Stimulated activated CD8-positive, alpha-beta memory T cell treated with anti-CD3 and anti-CD28 coated beads, Interleukin-4, amount 100 ng/mL, for 24 hours (primary cell): ENCODE results near the gene MYZAP.
A peak's percentile ranks its signal among the peaks of the same experiment; 100 is the strongest.

Source experiments
- DNase-seq: peaks from one replicate; pipeline ENCODE4 v3.0.0-alpha.2; 2020; ENCODE audit warnings: low read depth

MYZAP gene

GRCh38 chr15:57591822-57592367, at the start of gene MYZAP:
Gene MYZAP (plus strand): TSS chr15:57591904. CDS start chr15:57592035, 131 bp downstream.
- no peak for DNase-seq

GRCh38 chr15:57542505-57542817, 49.2 kb upstream of the MYZAP start:
- no peak for DNase-seq

GRCh38 chr15:57544848-57545480, 46.7 kb upstream of the MYZAP start:
- no peak for DNase-seq

- no peak for DNase-seq
Observed at GRCh38 chr15:57545995-57546394, 45.7 kb upstream of the MYZAP start.

GRCh38 chr15:57547243-57547755, 44.4 kb upstream of the MYZAP start:
- no peak for DNase-seq

GRCh38 chr15:57548351-57548750, 43.4 kb upstream of the MYZAP start:
- no peak for DNase-seq

GRCh38 chr15:57548835-57549234, 42.9 kb upstream of the MYZAP start:
- DNase-seq = no peak

- no peak for DNase-seq
Observed at GRCh38 chr15:57549935-57550334, 41.8 kb upstream of the MYZAP start.

GRCh38 chr15:57550640-57551039, 41.1 kb upstream of the MYZAP start:
- no peak for DNase-seq

- DNase-seq = no peak
Observed at GRCh38 chr15:57551715-57552677, 39.7 kb upstream of the MYZAP start.

- no peak for DNase-seq
Observed at GRCh38 chr15:57552678-57553334, 38.9 kb upstream of the MYZAP start.

- no peak for DNase-seq
Observed at GRCh38 chr15:57553526-57553925, 38.2 kb upstream of the MYZAP start.

- DNase-seq = no peak
Observed at GRCh38 chr15:57554063-57554811, 37.5 kb upstream of the MYZAP start.

- DNase-seq = no peak
Observed at GRCh38 chr15:57554812-57555179, 36.9 kb upstream of the MYZAP start.

- DNase-seq = no peak
Observed at GRCh38 chr15:57555270-57555669, 36.4 kb upstream of the MYZAP start.

GRCh38 chr15:57556040-57556439, 35.7 kb upstream of the MYZAP start:
- DNase-seq = no peak

GRCh38 chr15:57557267-57557666, 34.4 kb upstream of the MYZAP start:
- DNase-seq = no peak

GRCh38 chr15:57557810-57558209, 33.9 kb upstream of the MYZAP start:
- DNase-seq = no peak

GRCh38 chr15:57559875-57560274, 31.8 kb upstream of the MYZAP start:
- peak; percentile 60 for DNase-seq

GRCh38 chr15:57561041-57561711, 30.5 kb upstream of the MYZAP start:
- peak; percentile 37 for DNase-seq

GRCh38 chr15:57562196-57562769, 29.4 kb upstream of the MYZAP start:
- no peak for DNase-seq
